Measurements from ENCODE around the gene GRPEL1. TPM values are rescaled to one million over a fixed set of nuclear protein-coding genes. Genes with fewer than 3 reads are reported as not detected.

The GRPEL1 gene
- total and polyA plus RNA-seq, 9 of the 15 experiments (the other 6 are each of a cell fraction or from before 2014, with no cell fraction given), result 43.4 to 192 (median 86.6) TPM

DNA sequence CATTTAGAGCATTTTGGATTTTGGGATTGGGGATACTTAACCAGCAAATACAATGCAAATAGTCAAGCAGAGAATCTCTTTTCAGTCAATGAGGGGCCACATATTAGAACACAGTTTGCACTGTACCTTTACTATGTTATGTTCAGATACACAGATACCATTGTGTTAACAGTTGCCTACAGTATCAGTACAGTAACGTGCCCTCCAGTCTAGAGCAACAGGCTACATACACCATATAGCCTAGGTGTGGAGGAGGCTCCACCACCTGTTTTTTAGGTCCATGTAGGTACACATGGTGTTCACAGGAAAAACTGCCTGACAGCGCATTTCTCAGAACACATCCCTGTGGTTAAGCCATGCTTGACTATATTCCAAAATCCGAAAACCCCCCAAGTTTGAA, 9.1 kb downstream of the GRPEL1 start:
- Histone ChIP-seq H4K20me1 (replicated peaks; ENCODE audit: control insufficient read depth, insufficient read depth, low read length) (0 out of 2 replicates have a peak, but pooled peaks cover 8% of the 10 kb centered on the region), H3K9me1 (ENCODE audit: control insufficient read depth, insufficient read depth, low read length) (no peaks in the 10 kb centered on the region), H3K4me1 (replicated peaks in 1 of 2; ENCODE audit: control insufficient read depth in 2 of 2, insufficient read depth in 2 of 2, low read length in 2 of 2) (peaks cover 0 to 10% of the 10 kb centered on the region in 2 experiments; a peak in 1 of 5 replicates), H3K9me3 (replicated peaks; ENCODE audit: control insufficient read depth, insufficient read depth, low read depth, low read length) (no peaks in the 10 kb centered on the region), H3K9ac (ENCODE audit: insufficient read depth in 1 of 2, low read depth in 2 of 2, low read length in 2 of 2) (no peak overlapping the region), H3K27me3 (ENCODE audit: control insufficient read depth in 2 of 2, insufficient read depth in 2 of 2, low read length in 2 of 2) (no peaks in the 10 kb centered on the region), H3K27ac (ENCODE audit: extremely low read depth, low read depth, low read length) (peak overlapping the region; percentile 7; the same call in 1 of the 3 replicates), H3K4me3 (no peak overlapping the region), H3K36me3 (ENCODE audit: control insufficient read depth, insufficient read depth, low read length) (peaks cover 86% of the 10 kb centered on the region), H3K79me2 (ENCODE audit: control insufficient read depth, insufficient read depth, low read length) (peaks cover 6% of the 10 kb centered on the region; the same call in 2 of the 3 replicates), H2AFZ (ENCODE audit: low read depth, low read length) (no peak overlapping the region), H3K4me2 (ENCODE audit: insufficient read depth, low read length) (no peak overlapping the region)
- TF ChIP-seq KHSRP (IDR thresholded peaks at IDR 0.05) (no peak), POLR2A (conservative IDR thresholded peaks at IDR 0.05) (peak; percentile 43), FOXA3 (CRISPR knock-in tag; conservative IDR thresholded peaks at IDR 0.05 in 1 of 2, IDR thresholded peaks at IDR 0.05 in 1 of 2) (no peak), CCNT2 (IDR thresholded peaks at IDR 0.05; ENCODE audit: borderline replicate concordance, extremely low read depth, insufficient read length, low read depth, low read length) (no peak), ZBTB9 (CRISPR knock-in tag; IDR thresholded peaks at IDR 0.05) (no peak), ZBTB49 (CRISPR knock-in tag; IDR thresholded peaks at IDR 0.05; ENCODE audit: borderline replicate concordance) (no peak), U2AF1 (optimal IDR thresholded peaks at IDR 0.05; ENCODE audit: low read depth, low read length) (no peak)
- intact Hi-C loops (cut with micrococcal nuclease), result no loop called here
- DNase-seq (ENCODE audit: extremely low read depth in 1 of 4, low spot score in 3 of 4) (no peak), ATAC-seq (peak; percentile 62), FAIRE-seq (peak; percentile 42)
- ChIA-PET POLR2A (interaction anchor here (0.7 to 1.5 kb wide), 4 partner anchors 9 to 47 kb away, joined by 3 to 4 read pairs (median 3); partner anchors contain the start of gene GRPEL1), CTCF (ENCODE audit: low intra/inter-chr PET ratio) (no interaction called here)
- BruUV-seq (replicated peaks), result no TSS peak
- 82% methylated on average over 3 of the region's 3 CpGs for WGBS (ENCODE audit: insufficient coverage, low coverage, missing lambda C conversion rate)
- in situ Hi-C loops (cut with MboI), result no loop called here

Measured in K562 (cell line).